HG03060 (cell line): Measurements from ENCODE around the gene SEC14L1.

Experiments used
- ATAC-seq: cut with Tn5 transposase; IDR thresholded peaks from one replicate; pipeline ENCODE4 v1.9.1; 2021; ENCODE audit warnings: low read depth, moderate number of reproducible peaks; ENCODE audit not compliant: unreplicated experiment

SEC14L1 gene

DNA sequence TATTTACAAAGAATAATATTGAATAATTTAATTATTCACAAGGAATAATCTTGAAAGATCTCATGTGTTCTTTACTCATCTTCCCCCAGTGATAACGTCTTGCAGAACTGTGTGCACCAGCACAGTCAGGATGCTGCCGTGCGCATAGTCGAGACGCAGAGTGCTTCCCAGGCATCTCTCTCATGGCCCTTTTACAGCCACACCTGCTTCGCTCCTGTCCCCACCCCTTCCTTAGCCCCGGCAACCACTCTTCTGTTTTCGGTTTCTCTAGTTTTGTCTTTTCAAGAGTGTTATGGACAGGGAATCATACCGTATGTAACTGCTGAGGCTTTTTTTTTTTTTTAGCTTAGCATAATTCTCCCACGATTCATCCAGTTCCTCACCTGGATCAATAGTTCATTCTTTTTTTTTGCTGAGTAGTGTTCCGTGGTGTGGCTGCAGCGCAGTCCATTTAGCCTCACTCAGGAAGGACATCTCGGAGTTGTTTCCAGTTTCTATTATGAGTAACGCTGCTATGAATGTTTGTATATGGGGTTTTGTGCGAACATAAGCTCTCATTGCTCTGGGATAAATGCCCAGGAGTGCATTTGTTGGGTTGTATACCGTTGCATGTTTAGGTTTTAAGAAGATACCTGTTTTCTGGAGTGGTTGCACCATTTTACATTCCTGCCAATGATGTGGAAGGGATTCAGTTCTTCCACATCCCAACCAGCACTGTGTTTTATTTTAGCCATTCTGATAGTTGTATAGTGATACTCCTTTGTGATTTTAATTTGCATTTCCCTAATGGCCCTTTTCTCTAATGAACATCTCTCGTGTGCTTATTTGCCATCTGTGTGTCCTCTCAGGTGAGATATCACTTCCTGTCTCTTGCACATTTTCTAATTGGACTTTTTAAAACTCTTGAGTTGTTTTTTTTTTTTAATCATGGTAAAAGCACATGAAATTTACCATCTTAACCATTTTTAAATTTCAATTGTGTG lies 47.6 kb downstream of the SEC14L1 start:
- ATAC-seq, result no peak

GRCh38 chr17:77189148-77189547 lies 48.4 kb downstream of the SEC14L1 start:
- no peak for ATAC-seq

GRCh38 chr17:77190576-77190975 lies 49.8 kb downstream of the SEC14L1 start:
- ATAC-seq, result no peak

- ATAC-seq, result no peak
Measured at GRCh38 chr17:77191244-77191643, 50.5 kb downstream of the SEC14L1 start.

- ATAC-seq, result no peak
Measured at GRCh38 chr17:77193653-77194052, 52.9 kb downstream of the SEC14L1 start.

GRCh38 chr17:77194179-77194578 lies 53.4 kb downstream of the SEC14L1 start:
- ATAC-seq, result no peak

- ATAC-seq, result no peak
Measured at GRCh38 chr17:77196251-77196650, 55.5 kb downstream of the SEC14L1 start.

- ATAC-seq, result no peak
Measured at GRCh38 chr17:77197115-77197514, 56.3 kb downstream of the SEC14L1 start.

DNA sequence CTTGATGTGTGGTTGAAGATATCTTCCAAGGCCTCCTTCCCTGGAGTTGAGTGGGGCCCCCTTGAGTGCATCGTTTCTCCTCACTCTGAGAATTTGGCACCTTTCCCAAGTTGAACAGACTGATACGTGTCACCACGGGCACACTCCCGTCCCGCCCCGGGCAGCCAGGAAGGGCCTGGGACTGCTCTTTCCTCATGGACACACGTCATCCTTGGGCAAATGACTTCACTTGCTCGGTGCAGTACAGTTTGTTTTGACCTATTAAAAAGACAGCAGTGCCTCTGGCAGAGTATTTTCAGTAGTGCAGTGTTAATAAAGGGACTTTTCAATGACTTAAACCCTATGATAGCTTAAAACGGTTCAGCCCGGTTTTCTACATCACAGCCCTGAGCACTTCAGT lies 59.9 kb downstream of the SEC14L1 start:
- ATAC-seq, result no peak

DNA sequence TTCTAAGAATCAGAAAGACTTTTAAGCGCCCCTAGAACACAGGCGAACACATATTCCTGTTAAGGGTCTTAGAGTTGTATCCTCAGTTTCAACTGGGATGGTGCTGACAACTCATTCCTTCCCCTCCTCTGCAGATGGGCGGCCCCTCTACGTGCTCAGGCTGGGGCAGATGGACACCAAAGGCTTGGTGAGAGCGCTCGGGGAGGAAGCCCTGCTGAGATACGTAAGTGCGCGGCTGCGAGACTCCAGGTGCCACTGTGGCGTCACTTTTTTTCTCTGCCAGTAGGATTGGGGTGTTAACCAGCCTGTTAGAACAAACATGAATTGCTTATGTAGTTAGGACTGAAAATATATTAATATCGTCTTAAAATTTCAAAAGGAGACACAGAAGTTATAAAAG lies 62.7 kb downstream of the SEC14L1 start:
- ATAC-seq, result no peak

DNA sequence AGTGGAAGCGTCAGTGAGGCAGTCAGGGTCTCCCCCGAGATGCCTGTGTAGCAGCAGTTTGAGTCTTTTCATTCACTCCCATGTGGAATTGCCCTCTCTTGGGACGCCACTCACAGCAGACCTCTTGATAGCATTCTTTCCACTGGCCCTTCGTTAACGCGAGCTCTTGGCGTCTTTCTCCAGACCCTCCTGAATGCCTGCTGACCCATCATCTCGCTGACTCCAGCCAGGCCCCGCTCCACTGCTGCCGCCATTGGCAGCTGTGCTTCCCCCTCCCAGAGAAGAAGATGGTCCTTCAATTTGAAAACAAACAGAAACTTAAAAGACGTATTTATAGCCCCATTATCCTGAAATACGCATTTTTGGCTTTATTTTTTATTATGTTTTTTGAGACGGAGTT lies 63.1 kb downstream of the SEC14L1 start:
- no peak for ATAC-seq

DNA sequence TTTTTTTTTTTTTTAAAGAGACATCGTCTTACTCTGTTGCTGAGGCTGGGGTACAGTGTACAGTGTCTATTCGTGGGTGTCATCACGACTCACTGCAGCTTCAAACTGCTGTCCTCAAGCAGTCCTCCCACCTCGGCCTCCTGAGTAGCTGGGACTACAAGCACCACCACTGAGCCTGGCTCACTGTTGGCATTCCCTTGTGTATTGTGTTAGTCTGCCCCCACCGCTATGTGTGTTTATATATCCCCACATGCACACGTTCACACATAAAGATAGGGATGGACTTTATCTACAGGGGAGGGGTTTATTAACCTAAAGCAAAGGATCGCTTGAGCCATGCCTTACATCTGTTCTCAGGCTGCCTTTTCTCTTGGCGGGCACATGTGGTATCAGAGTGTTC lies 63.8 kb downstream of the SEC14L1 start:
- no peak for ATAC-seq

GRCh38 chr17:77205396-77206125 lies 64.8 kb downstream of the SEC14L1 start:
- no peak for ATAC-seq

- no peak for ATAC-seq
Measured at GRCh38 chr17:77206158-77206956, 65.6 kb downstream of the SEC14L1 start.

GRCh38 chr17:77207689-77208216 lies 67.0 kb downstream of the SEC14L1 start:
- no peak for ATAC-seq

DNA sequence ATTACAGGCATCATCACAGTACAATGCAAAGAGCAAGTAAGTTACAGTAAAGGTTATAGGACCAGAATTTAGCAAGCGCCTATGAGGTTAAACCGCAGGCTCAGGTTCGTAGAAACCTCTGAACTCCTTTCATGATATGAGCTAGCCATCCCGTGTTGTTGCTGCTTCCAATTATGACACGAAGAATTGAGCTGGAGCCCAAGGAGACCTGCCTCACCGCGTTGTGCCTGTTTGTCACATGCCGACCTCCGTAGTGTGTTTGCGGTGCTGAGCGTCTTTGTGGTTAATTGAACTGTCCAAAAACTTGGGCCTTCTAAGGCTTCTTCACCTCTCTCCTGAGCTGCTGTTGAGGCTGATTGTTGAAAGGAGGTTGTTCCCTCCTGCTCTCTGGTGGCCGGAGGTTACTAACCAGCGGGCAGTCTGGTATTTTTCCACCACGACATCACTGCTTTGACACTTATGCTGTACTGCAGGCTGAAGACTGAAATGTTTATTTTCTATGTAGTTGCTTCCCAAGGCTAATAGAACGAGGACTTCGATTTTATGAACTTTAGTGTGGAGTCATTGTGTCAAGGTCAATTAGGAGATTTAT lies 67.5 kb downstream of the SEC14L1 start:
- ATAC-seq, result no peak

DNA sequence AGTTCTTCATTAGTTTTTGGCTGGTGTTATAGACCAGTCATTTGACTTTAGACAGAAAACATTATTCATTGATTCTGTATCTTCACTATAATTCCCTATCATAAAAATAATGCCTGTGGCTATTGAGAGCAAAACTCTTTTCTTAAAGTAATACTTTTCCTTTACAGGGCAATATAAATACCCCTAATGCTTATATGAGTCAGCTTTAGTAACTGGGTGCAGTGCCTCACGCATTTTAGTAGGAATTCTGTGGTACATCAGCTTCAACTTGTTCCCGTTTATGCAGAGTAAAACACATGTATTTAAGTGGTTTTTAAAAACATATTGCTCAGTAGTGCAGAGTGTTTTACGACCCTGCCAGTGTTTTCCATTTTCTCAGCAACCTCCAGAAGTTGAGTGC lies 68.1 kb downstream of the SEC14L1 start:
- no peak for ATAC-seq

GRCh38 chr17:77209330-77209748 lies 68.6 kb downstream of the SEC14L1 start:
- ATAC-seq, result no peak

GRCh38 chr17:77210331-77210730 lies 69.6 kb downstream of the SEC14L1 start:
- no peak for ATAC-seq

DNA sequence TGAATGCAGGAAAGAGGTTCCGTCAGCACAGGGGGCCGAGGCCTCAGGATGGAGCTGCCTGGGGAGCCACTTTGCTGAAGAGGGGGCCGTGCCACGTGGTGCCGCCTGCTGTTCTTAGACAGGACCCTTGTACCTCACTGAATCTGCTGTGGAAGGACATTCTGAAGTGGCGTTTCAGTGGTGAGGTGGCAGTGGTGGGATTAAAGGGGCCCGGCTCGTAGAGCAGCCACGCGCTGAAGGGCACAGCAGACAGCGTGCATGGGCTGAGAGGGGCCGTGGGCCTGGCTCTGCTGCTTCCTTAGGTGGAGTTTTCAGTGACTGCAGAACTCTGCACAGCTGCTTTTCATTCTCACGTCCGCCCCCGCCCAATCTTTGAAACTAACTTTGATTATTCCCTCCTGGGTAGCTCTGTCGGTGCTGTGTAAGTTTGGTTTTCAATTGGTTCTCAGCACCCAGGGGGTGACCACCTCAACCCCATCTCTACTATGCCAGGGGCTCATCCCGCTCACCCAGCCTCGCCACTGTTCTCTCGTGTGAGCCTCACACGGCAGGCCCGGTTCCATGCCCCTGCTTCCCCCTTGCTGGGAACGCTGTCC lies 70.3 kb downstream of the SEC14L1 start:
- ATAC-seq, result no peak
